ENCODE data around the gene YARS1.

Gene YARS1

DNA sequence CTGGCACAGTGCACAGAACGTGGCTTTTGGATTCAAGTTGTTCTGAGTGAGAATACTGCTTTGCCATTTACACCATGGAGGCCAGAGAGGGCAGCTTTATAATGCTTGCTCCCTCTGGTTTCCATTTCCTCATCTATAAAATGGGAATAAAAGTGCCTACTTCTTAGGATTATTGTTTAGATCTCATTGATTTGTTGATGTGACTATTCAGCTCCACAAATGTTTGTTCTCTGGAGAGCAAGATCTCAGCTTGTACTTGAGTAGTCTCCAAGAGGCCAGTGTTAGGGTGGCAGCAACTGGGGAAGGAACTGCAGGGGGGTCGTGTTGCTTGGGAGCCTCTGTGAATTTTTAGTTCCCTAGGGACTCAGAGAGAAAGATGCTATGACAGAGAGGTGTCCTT is 55.2 kb downstream of the YARS1 start:
- ATAC-seq, result no peak

DNA sequence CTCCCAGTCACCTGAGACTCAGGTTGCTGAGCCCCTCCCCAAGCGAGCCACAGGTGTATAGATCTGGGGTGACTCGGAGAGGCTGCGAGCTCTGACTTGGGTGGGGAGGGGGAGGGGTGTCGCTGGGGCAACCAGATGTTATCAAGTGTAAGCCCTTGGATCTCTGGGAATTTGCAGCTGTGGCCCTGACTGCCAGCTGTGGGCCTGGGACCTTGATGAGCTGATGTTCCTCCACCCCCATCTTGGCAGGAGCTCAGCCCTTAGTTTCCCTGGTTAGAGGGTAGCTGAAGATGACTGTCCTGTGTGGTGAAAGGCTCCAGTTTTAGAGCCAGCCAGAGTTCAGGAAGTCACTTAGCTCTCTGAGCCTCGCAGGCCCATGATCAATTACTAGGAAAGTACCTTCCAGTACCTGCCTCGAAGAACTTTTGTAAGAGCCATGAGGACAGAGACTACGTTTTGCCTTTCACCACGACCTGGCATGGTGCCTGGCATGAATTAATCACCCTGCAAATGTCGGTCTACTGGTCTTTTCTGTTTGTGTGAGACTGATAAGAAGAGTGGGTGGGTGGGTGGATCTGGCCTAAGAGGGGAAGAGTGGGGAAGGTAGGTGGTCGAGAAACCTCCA is 55.8 kb downstream of the YARS1 start:
- ATAC-seq, result peak; percentile 33 to 58

DNA sequence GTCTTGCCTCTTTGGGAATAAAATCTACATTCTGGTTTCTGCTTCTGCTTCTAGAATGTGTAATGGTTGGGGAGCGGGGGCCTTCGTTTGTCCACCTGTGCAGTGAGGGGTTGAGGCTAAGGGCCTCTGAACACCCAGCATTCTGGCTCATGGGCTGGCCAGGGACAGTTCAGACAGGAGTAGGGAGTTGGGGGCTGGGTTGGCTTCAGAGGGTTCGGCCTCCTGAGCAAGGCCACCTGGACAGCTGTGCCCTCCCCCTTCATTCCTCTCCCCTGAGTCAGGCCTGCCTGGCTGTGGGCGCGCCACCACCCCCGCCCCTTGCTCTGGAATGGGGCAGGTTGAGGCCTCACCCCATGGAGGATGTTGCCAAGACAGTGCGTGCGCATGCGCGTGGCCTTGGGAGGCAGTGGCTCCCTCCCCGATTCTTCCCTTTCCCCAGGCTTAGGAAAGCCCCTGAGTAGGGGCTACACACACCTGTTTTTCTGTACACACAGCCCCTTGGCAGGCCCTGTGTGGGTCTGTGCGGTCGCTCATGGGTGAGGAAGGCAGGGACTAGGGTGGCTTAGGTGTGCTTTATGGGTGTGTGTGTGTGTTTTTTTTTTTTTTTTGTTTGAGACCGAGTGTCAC is 57.0 kb downstream of the YARS1 start:
- ATAC-seq, result no peak

DNA sequence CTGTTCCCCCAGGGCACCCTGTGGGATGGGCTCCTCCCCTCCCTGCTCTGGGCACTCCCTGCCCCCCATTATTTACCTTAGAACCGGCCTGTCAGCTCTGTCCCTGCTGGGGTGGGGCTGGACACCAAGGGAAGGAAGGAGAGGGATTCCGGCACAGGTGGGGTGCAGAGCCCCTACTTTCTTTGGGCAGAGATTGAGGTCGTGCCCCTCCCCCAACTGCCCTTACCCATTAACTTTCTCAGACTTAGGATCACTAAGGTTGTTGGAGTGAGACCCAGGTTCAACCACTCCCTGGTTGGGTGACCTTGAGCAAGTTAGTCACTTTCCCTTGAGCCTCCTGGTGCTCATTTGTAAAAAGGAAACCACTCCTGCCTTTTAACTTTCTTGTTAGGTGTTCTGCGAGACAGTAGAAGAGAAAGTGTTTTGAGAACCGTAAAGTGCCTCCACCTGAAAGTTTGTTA is 57.6 kb downstream of the YARS1 start:
- peak in 1 of 2 donors; percentile 44 for ATAC-seq

DNA sequence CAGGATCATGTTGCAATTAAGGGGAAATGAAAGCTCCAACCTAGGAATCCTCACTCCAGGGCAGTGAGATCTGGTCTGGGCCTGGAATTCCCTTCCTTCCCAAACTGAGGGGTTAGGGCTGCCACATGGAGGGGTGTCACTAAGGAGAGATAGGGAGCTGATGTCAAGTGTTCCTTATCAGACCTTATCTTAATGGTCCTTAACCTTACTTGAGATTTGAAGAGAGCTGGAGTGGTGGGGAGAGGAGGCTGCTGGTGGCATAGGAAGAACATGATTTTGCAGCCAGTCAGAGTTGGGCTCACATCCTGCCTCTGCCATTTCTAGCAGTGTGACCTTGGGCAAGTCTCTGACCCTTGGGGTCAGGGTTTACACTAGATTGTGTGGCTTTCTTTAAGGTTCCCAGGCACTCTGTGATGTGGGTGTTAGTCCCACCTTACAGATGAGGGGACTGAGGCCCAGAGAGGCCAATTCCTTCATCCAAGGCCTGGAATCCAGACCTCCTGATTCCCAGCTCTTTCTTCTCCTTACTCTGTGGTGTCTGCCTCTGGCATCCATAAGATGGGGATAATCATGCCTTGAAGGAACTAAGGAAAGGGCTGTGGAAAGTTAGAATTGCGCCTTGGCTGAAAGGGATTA is 58.2 kb downstream of the YARS1 start:
- no peak for ATAC-seq

DNA sequence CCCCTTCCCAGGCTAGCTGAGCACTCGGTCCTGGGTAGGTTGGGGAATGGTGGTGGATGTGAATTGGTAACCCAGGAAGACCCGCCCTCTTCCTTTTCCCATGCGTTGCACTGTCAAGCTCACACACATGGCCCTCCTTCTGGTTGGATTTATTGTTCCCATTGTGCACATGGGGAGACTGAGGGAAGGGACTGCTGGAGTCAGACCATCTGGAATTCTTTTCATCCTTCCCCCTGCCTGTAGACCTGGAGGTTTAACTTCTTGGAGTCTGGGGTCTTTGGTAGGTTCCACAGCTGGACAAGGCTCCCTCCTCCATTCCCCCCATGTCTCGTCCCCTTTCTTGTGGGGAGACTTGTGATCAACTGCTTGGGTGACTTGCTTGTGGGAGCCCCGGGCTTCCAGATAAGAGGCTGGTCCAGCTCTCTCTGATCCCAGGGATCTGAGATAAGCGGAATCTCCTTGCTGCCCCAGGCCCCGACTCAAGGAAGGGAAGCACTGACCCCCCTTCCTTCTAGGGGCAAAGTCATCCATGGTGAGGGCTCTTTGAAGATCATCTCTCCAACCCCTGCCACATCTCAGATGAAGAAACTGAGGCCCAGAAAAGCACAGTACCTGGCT is 58.9 kb downstream of the YARS1 start:
- no peak for ATAC-seq

DNA sequence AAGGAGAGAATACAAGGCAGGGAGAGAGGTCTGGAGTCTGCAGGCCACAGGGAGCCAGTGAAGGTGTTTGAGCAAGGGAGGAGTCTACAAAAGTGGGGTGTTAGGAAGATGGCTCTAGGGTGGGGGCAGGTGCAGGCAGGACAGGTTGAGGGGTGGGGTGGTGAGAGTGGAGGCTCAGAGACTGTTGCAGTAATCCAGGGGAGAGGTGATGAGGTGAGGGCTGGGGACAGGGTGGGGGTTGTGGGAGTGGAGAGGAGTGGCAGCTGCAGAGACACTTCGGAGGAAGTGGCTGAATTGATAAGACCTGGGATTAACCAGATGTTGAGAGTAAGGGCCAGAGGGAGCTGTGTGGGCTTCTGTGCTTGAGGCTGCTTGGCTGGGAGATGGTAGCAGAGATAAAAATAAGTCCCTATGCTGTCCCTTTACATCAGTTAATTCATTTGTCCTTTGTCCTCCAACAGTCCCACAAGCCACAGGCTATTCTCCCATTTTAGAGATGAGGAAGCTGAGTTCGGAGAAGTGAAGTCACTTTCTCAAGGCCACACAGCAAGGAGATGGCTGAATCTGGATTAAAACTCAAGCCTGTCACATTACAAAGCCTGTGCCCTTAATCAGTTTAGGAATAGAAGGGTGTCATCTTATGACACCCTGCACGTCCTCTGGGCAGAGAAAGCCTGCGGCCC is 59.8 kb downstream of the YARS1 start:
- no peak for ATAC-seq

DNA sequence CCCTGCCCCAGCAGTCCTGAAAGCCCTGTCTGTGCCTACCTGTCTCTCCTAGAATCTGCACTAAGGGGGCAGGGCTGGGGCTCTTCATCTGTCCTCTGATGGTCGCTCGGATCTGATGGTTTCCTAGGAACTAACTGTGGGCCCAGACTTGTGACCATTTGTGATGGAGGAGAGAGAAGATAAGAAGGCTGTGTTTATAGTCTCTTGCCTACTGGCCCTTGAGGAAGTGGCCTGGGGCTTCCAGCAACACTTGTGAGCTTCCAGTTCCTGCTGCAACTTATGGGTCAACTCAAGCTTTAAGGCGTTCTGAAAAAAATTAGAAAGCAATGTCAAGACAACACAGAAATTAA is 61.4 kb downstream of the YARS1 start:
- no peak for ATAC-seq

DNA sequence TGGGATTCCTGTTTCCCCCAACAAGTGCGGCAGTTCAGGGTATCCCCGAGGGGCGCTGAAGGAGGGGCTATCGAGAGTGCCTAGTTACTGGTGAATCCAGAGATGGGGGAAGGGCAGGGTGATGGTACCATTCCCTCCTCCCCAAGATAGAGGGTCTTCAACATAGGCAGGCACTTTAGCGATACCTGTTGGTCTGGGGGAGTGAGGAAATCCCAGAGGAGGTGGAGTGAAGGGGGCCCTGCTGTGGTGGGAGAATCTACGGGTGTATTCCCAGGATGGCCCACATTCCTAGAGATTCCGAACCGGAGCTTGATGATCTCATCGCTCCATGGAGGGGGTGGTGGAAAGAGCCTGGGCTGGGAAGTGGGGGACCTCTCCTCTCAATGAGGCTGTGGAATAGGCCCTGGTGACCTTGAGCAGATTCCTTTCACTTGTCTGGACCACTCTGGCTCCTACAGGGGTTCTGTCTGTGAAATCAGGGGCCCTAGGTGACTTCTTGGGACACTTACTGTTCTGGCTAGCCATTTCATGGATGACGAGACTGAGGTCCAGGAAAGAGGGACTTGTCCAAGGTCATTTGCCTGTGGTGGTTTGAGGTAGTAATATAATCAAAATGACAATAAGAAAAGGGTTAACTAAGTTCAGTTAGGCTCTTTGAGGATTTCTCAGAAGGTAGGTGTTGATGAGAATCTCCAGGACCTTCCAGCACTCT is 61.9 kb downstream of the YARS1 start:
- no peak for ATAC-seq

DNA sequence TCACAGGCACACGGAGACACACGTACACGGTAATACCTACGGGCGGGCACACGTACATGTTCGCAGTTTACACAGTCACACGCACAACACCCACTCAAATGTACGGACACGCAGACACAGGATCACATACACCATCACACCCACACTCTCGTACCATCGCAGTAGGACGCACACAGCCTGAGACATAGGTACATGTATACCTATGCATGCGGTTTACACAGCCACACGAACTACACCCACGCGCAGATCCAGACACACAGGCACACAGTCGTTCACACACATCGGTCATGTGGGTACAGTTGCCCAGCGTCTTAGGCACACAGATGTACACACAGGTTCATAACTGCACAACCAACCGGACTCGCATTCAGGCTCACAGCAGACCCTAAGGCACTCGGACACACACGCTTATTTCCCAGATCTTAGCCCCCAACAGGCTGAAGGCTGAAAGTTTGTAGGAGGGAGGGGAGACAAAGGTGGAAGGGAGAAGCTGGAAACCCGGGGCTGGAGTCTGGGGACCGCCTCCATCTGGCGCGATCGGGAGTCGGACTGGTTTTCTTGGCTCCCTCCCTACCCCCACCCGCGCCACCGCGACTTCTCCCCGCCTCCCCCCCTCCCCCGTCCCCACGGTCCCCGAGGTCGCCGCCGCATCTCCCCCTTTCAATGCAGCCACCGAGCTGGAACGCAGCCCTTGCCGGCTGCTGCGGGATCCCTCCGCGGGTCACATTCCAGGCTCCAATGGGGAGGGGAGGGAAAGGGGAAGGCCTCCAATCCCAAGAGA is 62.7 kb downstream of the YARS1 start:
- peak; percentile 73 to 83 for ATAC-seq

DNA sequence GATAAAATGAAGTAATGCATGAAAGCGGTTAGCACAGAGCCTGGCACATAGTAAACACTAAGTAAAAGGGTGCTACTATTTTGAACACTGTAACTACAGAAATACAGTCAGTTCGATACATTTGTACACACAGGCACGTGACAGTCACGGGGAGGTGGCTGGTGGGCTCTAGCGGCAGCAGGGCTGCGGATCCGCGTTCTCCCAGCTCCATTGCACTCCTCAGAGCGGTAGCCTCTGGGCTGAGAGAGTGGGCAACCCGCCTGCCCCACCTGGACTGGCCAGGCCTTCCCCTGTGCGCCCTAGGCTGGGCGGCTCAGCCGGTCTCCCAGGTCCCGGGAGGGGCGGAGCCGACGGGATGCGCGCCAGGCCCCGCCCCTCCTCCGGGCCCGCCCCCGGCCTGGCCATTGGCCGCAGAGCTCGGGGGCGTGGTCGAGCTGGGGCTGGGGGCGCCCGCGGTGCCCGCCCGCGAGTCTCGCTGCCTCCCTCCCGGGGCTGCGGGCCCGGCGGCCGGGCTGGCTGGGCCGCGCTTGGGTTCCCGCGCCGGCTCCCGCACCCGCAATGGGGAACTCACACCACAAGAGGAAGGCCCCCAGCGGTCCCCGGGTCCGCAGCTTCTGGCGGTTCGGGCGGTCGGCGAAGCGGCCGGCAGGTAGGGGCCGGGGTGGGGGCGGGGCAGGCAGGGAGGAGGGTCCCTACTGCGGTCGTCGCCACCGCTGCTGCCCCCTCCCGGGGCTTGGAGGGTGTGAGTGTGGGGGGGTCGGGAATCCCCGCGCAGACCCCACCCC is 63.4 kb downstream of the YARS1 start:
- ATAC-seq, result peak; percentile 77 to 78

DNA sequence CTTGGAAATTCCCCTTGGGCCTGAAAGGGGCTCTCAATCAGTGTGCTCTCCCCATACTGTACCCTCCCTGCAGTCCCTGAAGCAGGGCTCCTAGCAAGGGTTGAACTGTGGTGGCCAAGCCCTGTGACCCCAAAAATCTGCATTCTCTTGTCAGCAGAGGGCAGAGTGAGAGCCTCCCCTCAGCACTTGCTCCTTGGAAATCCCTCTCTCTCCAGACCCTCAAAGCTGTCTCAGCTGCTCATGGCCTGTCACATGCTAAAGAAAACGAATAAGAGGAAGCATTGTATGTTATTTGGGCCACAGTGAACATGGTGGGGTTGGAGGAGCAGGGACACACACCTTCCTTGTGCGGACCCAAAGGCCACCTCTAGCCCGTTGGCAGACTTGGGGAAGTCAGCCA is 67.4 kb downstream of the YARS1 start:
- ATAC-seq, result no peak

DNA sequence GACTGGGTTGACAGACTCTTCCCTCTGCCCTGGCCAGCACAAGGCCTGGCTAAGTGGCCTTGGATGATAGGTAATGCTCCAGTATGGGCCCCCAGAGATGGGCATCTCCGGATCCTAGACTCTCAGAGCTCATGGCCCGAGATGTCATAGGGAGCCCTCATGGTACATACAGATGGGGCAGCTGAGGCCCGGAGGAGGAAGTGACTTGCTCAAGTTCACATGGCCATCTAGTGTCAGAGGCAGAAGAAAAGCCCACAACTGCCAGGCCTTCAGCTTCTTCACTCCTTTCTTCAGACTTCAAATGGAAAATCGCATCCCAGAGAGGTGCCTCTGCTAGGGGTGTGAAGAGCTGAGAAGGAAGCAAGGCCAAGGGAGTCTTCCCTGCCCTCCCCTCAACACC is 67.8 kb downstream of the YARS1 start:
- ATAC-seq, result no peak

DNA sequence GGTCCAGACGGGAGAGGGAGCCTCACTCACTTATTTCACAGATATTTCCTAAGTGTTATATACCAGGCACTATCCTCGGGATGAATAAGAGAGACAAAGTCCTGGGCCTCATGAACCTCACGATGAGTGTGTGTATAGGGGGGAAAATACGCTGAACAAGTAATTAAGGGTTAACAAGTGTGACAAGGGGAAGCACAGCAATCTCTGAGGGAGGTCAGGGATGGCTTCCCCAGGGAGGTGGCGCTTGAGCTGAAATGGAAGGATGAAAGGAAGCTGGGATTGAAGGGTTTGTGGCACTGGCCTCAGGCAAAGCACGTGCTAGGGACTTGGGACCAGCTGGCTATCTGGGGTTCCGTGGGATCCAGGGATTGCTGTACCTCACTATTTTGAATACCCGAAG is 68.2 kb downstream of the YARS1 start:
- no peak for ATAC-seq

DNA sequence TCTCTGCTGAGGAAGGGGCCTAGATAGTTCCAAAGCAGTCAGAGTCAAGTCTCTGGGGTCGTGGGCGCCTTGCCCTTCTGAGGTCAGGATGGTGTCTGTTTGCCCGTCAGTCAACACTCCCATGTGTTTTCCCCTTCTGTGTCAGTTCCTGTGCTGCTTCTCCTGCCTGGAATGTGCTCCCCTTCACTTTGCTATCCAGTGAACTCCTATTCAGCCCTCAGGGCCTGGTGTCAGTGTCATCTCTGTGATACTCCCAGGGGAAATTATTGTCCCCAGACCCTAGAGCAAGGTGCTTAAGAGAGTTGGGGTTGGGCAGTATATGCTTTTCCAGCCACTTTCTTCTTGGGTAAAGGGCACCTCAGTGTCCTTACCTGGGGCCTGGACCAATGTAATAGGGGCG is 68.8 kb downstream of the YARS1 start:
- no peak for ATAC-seq

DNA sequence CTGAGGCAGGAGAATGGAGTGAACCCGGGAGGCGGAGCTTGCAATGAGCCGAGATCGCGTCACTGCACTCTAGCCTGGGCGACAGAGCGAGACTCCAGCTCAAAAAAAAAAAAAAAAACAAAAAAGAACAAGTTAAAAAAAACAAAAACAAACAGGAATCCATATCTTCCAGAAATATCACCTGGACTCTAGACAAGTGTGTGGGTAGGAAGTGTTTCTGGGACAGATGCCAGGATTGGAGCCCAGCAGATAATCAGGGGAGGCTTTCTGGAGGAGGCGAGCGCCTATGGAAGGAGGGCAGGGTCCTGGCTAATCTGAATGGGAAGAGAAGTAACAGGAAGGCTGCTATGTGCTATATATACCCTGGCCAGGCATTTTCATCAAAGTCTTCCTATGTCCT is 71.0 kb downstream of the YARS1 start:
- no peak for ATAC-seq

DNA sequence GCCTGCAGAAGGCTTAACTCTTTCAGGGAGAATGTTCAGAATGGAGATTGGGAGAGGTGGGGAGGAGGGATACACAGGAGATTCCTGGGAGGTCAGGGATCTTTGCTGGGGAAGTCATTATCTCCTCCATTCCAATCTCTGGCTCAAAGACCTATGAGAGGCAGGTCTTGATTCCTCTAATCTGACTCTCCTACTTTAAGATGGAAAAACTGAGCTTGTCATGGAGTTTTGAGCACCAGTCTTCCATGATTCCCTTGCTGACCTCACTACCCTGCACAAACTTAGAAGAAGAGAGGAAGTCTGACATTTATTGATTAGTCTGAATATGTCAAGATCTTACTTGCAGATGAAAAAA is 73.1 kb downstream of the YARS1 start:
- no peak for ATAC-seq

DNA sequence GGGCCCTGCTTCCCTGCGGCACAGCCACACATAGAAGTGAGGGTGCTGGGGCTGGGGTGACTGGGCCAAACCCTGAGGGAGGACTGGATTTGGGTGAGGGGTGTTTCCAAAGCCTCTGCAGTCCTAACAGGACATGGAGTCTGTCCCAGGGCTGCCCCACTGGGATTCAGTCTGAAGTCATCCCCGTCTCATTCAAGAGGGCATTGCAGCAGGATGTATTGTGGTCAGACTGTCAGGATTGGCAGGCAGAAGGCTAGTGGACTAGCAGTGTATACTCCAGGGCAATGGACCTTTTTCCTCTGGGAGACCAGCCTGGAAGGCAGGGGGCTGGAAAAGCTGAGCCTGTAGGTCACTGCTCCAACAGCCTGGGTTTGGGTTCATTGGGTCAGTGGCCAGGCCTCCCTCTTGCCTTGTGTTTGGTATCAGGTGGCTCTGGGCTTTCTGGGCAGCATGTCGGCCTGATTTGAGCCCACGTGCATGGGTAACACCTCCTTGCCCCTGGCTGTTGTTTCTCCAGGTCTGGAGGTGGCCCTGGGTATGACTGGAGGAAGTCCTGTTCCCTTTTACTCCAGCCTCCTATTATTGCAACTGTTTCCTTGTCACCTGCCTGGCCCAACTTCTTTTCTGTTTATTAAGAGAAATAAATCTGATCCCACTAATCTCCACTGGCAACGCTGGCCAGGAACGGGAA is 73.6 kb downstream of the YARS1 start:
- no peak for ATAC-seq

DNA sequence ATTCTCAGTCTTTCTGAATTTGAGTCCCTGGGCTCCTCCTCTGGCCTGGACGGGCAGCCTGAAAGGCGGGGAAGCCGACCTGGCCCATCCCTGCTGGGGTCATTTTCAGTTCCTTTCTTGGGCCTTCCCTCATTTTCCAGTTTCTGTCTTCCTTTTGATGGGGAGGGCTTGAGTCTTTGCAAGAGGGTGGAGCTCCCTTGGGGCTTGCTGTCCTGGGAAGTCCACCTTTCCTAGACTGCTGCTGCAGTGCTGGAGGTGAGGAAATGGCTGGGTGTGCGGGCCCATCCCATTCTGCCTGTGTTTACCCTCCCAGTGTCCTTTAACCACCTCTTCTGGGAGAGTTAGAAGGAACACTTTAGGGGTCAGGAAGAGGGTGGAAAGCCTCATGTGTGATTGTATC is 74.2 kb downstream of the YARS1 start:
- ATAC-seq, result no peak

DNA sequence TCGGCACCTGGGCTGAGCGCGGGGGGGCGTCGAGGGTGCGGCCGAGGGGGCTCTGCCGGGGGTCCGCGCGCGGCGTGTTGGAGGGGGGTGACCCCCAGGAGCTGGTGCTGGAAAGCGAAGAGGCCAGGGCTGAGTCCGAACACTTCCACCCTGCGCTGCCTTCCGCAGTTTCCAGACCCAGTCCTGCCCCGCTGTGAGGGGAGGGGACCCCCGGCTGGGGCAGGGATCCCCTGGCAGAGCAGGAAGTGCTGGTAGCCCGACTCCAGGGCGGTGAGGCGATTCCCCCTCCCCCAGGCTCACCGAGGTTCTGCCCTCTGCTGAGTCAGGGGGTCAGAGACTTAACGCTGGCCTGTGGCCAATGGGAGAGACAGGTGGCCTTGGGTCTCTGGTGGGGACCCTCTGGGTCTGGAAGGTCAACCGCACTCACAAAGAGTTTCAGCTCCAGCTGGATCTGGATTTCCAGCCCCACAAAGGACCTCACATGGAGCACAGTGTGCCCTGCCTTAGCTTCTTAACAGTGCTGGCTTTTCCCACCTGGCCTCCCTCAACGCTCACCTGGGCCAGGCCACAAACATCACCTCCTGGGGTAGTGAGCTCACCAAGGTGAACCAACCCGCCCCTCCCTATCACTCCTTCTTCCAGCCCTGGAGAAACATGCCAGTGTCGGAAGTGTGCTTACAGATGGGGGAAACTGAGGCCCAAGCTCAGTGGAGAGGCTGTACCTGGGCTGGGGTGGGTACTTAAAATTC is 74.8 kb downstream of the YARS1 start:
- ATAC-seq, result no peak
